ENCODE results near the gene DNAJC7. TPM values are rescaled to one million over a fixed set of nuclear protein-coding genes. Genes with fewer than 3 reads are reported as not detected.
A peak's percentile ranks its signal among the peaks of the same experiment; 100 is the strongest.
"Not testable (repeated sequence)": the region's sequence is repeated elsewhere in the genome, so short reads cannot be mapped to it uniquely, and the experiment has no call there.

The DNAJC7 gene
- total RNA-seq, 1 donor: 46.3 TPM

DNA sequence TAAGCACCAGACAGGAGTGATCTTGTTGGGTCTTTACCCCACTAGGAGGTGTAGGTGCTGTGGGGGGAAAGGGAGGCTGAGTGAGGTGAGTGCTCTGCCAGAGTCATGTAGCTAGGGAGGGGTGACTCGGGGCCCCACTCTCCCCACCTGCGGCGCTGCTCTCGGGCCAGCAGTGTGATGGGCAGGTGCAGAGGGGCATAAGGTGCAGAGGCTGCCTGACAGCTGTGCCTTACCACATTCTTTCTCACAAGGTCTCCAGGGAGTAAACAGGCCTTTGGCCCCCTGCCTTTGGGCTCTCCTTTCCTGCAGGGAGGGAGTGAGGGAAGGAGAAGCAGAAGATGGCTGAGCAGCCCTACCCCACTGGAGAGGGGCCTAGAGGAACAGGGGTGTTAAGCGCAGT is 55.1 kb downstream of the DNAJC7 start:
- DNase-seq (ENCODE audit: low read depth in 2 of 3, low spot score in 2 of 3): no peak

DNA sequence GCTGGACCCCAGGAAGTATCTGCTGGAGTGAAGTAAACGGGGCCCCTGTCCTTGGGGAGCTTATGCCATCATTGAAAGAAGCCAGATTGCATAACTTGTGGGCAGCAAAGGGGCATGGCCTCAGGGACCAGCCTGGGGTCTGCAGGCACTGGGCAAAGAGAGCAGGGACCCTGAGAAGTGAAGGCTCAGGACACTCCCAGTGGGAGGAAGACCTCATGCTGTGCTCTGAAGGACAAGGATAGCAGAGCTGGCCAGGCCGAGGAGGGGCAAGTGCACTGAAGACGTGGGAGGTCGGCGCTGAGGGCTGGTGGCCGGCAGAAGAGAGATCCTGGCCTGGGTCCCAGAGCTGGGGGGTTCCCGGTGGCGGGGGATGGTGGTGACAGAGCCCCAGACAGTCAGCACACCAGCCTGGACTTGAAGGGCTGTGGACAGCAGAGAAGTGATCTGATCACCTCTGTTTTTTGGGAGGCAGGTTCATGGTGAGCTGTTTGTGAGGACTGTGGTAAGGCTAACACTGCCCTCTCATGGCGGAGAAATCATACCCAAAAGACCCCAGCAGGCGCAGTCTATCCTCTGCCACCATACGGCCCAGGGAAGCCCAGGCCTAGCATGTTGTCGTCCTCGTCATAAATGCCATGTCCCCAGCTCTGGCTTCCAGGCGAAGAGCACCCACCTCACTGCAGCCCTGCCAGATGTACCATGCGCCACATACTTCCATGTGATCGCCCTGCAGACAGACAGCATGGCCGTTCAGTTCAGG is 57.7 kb downstream of the DNAJC7 start:
- peak in 2 of 3 donors; percentile 54 to 65 for DNase-seq (ENCODE audit: low read depth in 2 of 3, low spot score in 2 of 3)

GRCh38 chr17:41959030-41959335 is 58.3 kb downstream of the DNAJC7 start:
- no peak for DNase-seq (ENCODE audit: low read depth in 2 of 3, low spot score in 2 of 3)

DNA sequence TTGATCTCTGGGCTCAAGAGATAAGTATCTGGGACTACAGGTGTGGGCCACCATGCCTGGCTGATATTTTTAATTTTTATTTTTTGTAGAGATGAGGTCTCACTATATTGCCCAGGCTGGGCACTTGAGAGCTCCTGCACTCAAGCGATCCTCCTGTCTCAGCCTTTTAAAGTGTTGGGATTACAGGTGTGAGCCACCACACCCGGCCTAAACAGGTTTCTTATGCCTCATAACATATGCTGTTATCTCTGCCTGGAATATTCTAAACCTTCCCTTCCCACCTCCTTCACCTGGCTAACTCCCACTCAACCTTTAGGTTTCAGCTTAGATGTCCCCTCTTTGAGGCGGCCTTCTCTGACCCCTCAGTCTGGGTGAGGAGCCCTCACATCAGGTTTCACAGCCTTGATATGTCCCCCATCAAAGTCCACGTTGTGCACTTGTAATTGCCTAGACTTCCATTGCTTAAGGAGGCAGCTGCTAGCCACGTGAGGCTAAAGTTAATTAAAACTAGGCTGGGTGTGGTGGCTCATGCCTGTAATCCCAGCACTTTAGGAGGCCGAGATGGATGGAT is 59.3 kb downstream of the DNAJC7 start:
- no peak for DNase-seq (ENCODE audit: low read depth in 2 of 3, low spot score in 2 of 3)

- no peak for DNase-seq (ENCODE audit: low read depth in 2 of 3, low spot score in 2 of 3)
These were observed 60.0 kb downstream of the DNAJC7 start for GRCh38 chr17:41957031-41957868.

GRCh38 chr17:41956522-41956921 is 60.7 kb downstream of the DNAJC7 start:
- DNase-seq (ENCODE audit: low read depth in 2 of 3, low spot score in 2 of 3): no peak

DNA sequence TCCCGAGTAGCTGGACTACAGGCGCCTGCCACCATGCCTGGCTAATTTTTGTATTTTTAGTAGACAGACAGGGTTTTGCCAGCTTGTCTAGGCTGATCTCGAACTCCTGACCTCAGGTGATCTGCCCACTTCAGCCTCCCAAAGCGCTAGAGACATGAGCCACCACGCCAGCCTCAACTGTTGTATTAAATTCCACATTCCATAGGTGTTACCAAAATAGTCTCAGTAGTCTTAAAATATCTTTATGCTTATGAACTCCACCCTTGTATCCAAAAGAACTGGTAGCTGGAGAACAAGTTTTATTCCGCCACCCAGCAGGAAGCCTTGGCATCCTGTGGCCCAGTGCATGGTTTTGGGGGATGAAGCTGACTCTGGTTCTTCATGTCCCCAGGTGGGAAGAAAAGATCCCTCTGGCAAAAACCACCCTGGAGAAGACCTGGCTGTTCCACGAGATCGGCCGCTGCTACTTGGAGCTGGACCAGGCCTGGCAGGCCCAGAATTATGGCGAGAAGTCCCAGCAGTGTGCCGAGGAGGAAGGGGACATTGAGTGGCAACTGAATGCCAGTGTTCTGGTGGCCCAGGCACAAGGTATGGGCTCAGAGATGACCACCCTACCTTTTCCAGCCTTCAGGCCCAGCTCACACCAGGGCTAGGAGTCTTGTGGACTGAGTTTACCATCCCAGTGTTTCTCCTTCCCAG is 68.3 kb downstream of the DNAJC7 start:
- DNase-seq (ENCODE audit: low read depth in 2 of 3, low spot score in 2 of 3): no peak

DNA sequence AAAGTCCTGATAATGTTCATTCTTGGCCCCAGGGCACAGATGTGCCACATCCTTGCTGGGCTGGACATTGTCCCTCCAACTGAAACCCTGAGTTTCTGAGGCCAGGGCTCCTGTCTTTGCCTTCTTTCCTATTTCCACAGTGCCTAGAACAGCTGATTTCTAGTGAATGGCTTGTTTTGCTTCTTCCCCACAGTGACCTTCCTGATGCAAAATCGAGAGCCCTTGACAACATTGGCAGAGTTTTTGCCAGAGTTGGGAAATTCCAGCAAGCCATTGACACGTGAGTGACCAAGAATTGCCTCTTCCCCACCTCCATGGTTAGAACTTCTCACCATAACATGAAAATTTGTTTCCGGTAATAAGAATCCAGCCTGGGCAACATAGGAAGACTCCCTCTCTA is 72.3 kb downstream of the DNAJC7 start:
- no peak for DNase-seq (ENCODE audit: low read depth in 2 of 3, low spot score in 2 of 3)

DNA sequence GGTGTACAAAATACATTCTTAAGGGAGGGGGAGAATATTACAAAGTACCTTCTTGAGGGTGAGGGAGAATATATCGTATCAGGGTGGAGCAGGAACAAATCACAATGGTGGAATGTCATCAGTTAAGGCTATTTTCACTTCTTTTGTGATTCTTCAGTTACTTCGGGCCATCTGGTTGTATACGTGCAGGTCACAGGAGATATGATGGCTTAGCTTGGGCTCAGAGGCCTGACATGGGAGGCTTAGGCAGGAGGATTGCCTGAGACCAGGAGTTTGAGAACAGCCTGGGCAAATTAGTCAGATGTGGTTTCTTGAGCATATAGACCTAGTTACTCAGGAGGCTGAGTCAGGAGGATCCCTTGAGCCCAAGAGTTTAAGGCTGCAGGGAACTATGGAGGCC is 73.7 kb downstream of the DNAJC7 start:
- DNase-seq (ENCODE audit: low read depth in 2 of 3, low spot score in 2 of 3): no peak

GRCh38 chr17:41942626-41943373 is 74.4 kb downstream of the DNAJC7 start:
- DNase-seq (ENCODE audit: low read depth in 2 of 3, low spot score in 2 of 3): no peak

DNA sequence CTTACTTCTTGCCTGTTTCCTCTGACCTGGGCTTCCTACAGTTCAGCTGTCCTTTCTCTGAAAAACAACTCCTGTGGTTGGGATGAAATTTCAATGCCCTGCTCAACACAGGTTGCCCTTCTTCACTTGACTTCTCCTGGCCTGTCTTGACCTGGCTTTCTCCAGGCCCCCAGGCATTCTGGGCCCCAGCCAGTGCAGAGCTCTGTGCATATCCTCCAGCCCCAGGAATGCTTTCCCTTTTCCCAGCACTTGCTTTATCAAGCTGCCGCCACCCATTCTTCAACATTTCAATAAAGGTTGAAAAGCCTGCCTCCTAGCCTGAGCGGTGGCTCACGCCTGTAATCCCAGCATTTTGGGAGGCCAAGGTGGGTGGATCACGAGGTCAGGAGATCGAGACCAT is 76.1 kb downstream of the DNAJC7 start:
- no peak for DNase-seq (ENCODE audit: low read depth in 2 of 3, low spot score in 2 of 3)

DNA sequence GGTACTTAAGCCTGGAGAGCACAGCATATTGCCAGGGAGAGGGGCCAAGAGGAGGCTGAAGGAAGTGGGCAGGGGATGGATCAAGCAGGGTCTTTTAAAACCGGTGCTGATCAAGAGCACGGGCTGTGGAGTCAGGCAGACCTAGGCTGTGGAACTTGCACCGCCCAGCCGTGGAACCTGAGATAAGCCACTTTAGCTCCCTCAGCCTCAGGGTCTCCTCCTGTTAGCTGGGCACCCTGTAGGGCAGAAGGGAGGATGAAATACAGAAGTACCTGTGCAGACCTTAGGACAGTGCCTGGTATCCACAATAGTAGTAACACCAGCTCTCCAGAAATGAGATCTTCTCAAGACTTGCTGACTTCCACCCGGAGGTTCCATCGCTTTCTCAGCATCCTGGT is 77.5 kb downstream of the DNAJC7 start:
- no peak for DNase-seq (ENCODE audit: low read depth in 2 of 3, low spot score in 2 of 3)

DNA sequence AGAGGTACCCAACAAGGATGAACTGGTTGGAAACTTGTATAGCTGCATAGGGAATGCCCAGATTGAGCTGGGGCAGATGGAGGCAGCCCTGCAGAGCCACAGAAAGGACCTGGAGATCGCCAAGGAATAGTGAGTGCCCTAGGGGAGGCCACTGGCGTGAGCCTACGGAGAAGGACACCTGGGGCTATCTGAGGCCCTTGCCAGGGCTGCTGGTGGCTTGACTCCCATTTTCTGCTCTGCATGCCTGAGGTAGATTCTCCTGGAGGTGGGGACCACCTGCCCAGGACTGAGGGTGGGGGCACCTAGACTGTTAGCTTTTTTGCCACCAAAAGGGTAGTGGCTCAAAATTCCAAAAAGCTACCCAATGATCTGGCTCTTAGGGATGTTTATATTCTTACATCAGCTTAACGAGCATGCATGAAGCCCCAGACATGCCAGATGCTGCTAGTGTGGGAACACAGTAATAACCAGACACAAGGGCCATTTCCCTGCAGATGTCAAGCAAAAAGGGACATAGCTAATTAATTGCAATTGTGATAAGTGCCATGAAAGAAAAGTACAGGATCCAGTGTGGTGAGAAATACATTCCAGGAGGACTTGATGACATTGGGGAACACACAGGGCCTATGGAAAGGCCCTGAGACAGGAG is 78.1 kb downstream of the DNAJC7 start:
- DNase-seq (ENCODE audit: low read depth in 2 of 3, low spot score in 2 of 3): no peak

GRCh38 chr17:41937970-41938954 is 79.0 kb downstream of the DNAJC7 start:
- peak in 2 of 3 donors; percentile 45 to 50 for DNase-seq (ENCODE audit: low read depth in 2 of 3, low spot score in 2 of 3)

GRCh38 chr17:41935641-41936040 is 81.6 kb downstream of the DNAJC7 start:
- no peak for DNase-seq (ENCODE audit: low read depth in 2 of 3, low spot score in 2 of 3)

DNA sequence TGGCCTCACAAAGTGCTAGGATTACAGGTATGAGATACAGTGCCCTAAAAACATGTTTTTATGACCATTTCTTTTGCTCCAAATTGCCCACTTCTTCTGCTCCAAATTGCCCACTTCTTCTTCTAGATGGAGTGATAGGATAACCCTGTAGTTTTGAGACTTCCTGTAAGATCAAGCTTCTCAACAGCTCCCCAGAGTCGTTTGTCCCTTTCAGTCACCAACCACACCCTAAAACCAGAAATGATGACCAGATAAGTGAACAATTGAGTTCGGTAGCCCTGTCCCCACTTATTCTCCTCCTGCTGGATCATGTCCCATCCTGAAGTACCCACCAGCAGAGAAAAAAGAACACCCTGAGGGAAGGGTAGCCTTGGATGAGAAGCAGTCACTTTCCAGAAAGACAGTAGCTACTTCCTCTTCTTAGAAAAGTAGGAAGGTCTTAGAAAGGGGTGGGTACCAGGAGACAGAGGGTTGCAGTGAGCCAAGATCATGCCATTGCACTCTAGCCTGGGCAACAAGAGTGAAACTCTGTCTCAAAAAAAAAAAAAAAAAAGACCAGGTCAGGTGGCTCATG is 84.3 kb downstream of the DNAJC7 start:
- DNase-seq (ENCODE audit: low read depth in 2 of 3, low spot score in 2 of 3): peak in 1 of 3 donors; percentile 40

DNA sequence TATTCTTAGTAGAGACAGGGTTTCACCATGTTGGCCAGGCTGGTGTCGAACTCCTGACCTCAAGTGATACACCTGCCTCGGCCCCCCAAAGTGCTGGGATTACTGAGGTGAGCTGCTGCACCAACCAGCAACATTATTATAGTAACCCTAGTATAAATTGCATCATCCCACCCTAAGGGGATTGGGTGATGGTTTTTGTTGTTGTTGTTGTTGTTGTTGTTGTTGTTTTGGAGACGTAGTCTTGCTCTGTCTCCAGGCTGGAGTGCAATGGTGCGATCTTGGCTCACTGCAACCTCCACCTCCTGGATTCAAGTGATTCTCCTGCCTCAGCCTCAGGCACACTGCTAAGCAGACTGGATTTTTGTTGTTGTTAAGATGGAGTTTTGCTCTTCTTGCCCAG is 85.5 kb downstream of the DNAJC7 start:
- not testable (repeated sequence) for DNase-seq (ENCODE audit: low read depth in 2 of 3, low spot score in 2 of 3)

DNA sequence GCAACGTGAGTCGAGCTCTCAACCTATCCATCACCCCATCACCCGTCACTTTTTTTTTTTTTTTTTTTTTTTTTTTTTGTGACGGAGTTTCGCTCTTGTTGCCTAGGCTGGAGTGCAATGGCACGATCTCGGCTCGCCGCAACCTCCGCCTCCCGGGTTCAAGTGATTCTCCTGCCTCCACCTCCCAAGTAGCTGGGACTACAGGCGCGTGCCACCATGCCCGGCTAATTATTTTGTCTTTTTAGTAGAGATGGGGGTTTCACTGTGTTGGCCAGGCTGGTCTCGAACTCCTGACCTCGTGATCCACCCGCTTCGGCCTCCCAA is 86.4 kb downstream of the DNAJC7 start:
- not testable (repeated sequence) for DNase-seq (ENCODE audit: low read depth in 2 of 3, low spot score in 2 of 3)

Data from hematopoietic multipotent progenitor cell (in vitro differentiated cells).